Progenitor cell of endocrine pancreas (in vitro differentiated cells): ENCODE measurements around the gene CNOT6L. TPM values are rescaled to one million over a fixed set of nuclear protein-coding genes. Genes with fewer than 3 reads are reported as not detected.
"Not testable (repeated sequence)": the region's sequence is repeated elsewhere in the genome, so short reads cannot be mapped to it uniquely, and the experiment has no call there.

Experiments used
- DNase-seq: peaks from one replicate; pipeline ENCODE4 v3.0.0; 2021; ENCODE audit warnings: low spot score; ENCODE audit not compliant: unreplicated experiment
- H3K27ac Mint-ChIP-seq: 2 replicates; pipeline ENCODE4 v1.8.0; 2021; ENCODE audit warnings: mild to moderate bottlenecking, moderate library complexity, mixed read lengths
- H3K27me3 Mint-ChIP-seq: 2 replicates; pipeline ENCODE4 v1.8.0; 2021; ENCODE audit warnings: mixed read lengths
- H3K36me3 Mint-ChIP-seq: 2 replicates; pipeline ENCODE4 v1.8.0; 2022; ENCODE audit warnings: mixed read lengths; ENCODE audit not compliant: insufficient read depth
- H3K4me1 Mint-ChIP-seq: 2 replicates; pipeline ENCODE4 v1.8.0; 2021; ENCODE audit warnings: low read depth, mixed read lengths
- H3K4me3 Mint-ChIP-seq: 2 replicates; pipeline ENCODE4 v1.8.0; 2021; ENCODE audit warnings: low read depth, mild to moderate bottlenecking, moderate library complexity, mixed read lengths
- H3K9me3 Mint-ChIP-seq: 2 replicates; pipeline ENCODE4 v1.8.0; 2021; ENCODE audit warnings: low read depth, mixed read lengths
- total RNA-seq: library from RNA; stranded (reverse); gene quantifications from 2 replicates; pipeline ENCODE4 v1.2.1, GENCODE V29; 2021
- TF ChIP-seq, protein P1 (sequence below): fragments of 200-600 bp; sonication (generic); IDR thresholded peaks from one replicate; pipeline ENCODE4 v1.5.0; 2021; ENCODE audit warnings: antibody characterized with exemption, mild to moderate bottlenecking; ENCODE audit not compliant: unreplicated experiment

The CNOT6L gene
- total RNA-seq, 1 donor from 2014 or later: 39.7 TPM

DNA sequence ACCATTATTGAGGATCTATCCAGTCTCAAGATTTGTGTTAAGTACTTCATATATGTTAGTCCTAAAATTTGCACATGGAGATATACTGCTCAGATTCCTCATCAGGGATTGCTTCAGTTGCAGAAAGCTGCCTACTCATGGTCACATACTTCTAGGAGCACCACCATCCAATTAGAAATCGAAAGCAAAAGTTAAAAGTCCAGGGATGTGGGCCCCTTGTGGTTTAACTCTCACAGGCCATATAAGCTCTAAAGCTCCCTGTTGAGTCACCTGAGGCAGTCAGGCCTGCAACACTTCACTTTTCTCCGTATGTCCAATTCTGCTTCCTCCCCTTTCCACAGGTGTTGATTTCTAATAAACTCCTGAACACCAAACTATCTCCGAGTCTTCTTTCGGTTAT, 84.2 kb downstream of the CNOT6L start:
- no peaks in the 10 kb centered on the region for H3K4me1 Mint-ChIP-seq
- no peak for DNase-seq

DNA sequence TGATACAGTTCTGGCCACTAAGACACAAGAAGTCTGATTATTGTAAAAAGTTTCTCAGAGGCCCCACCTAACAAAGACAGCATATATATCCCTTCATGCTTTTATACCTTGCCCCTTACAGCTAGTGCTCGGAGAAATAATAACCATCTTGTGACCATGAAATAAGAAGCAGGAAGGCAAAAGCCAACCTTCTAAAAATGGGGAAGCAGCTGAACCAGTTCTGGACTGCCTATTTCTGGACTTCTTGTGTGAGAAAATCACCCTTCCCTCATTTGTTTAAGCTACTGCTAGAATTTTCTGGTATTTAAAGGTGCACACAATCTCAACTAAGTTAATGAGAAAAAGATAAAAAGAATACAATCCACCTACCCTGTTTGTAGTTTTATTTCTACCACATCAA, 87.5 kb downstream of the CNOT6L start:
- TF ChIP-seq, protein P1, sequence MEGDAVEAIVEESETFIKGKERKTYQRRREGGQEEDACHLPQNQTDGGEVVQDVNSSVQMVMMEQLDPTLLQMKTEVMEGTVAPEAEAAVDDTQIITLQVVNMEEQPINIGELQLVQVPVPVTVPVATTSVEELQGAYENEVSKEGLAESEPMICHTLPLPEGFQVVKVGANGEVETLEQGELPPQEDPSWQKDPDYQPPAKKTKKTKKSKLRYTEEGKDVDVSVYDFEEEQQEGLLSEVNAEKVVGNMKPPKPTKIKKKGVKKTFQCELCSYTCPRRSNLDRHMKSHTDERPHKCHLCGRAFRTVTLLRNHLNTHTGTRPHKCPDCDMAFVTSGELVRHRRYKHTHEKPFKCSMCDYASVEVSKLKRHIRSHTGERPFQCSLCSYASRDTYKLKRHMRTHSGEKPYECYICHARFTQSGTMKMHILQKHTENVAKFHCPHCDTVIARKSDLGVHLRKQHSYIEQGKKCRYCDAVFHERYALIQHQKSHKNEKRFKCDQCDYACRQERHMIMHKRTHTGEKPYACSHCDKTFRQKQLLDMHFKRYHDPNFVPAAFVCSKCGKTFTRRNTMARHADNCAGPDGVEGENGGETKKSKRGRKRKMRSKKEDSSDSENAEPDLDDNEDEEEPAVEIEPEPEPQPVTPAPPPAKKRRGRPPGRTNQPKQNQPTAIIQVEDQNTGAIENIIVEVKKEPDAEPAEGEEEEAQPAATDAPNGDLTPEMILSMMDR: no peak
- H3K9me3 Mint-ChIP-seq: no peaks in the 10 kb centered on the region
- no peak for DNase-seq
- H3K4me1 Mint-ChIP-seq: no peaks in the 10 kb centered on the region
- peaks cover 8% of the 10 kb centered on the region for H3K36me3 Mint-ChIP-seq
- H3K27me3 Mint-ChIP-seq: no peaks in the 10 kb centered on the region
- H3K27ac Mint-ChIP-seq: no peak overlapping the region
- H3K4me3 Mint-ChIP-seq: no peak overlapping the region

More for the DNA sequence above, 84.2 kb downstream of the CNOT6L start:
- Mint-ChIP-seq H3K4me3 (no peak overlapping the region), H3K9me3 (no peaks in the 10 kb centered on the region), H3K36me3 (peaks cover 4% of the 10 kb centered on the region), H3K27me3 (no peaks in the 10 kb centered on the region), H3K27ac (no peak overlapping the region)
- TF ChIP-seq, protein P1: no peak

DNA sequence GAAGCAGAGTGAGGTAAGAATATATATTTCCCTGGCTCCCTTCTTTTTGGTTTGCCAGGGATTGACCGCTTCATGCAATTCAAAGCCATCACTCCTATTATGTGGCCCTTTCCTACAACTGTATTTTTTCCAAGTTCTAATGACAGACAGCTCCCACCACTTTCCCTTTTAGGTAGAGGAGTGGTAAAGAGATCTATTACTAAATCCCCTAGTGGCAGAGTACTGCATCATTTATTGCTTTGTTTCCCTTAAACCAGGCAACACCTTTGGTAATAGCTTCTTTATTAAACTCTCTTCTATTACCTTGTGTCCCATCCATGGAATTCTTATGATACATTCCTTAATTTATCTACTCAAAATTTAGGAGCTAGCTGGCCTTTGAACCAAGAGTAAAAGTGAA, 90.7 kb downstream of the CNOT6L start:
- Mint-ChIP-seq H3K4me3 (no peak overlapping the region), H3K4me1 (peaks cover 2% of the 10 kb centered on the region), H3K9me3 (no peaks in the 10 kb centered on the region), H3K36me3 (peaks cover 9% of the 10 kb centered on the region), H3K27me3 (no peaks in the 10 kb centered on the region), H3K27ac (no peak overlapping the region)
- DNase-seq: no peak
- TF ChIP-seq, protein P1: peak; percentile 10

DNA sequence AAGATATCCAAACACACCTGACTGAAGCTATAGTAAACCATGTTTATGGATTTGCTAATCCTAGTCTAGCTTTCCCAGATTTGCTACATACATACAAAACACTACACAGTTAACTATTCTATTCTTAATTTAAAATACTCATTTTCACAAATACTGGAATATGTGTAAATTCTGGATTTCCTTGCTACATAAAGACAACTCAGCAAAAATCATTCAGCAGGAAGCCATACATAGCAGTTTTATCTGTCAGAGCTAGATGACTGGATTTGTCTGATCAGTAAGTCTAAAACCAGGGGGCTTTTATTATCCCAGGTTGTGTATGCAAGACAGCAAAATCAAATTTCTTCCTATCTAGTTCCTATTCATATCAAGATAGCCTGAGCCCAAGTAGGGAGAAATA, 98.1 kb downstream of the CNOT6L start:
- H3K4me3 Mint-ChIP-seq: no peak overlapping the region
- H3K36me3 Mint-ChIP-seq: peaks cover 8% of the 10 kb centered on the region
- H3K27ac Mint-ChIP-seq: no peak overlapping the region
- H3K4me1 Mint-ChIP-seq: peaks cover 6% of the 10 kb centered on the region
- DNase-seq: no peak
- H3K27me3 Mint-ChIP-seq: no peaks in the 10 kb centered on the region
- TF ChIP-seq, protein P1: no peak
- no peaks in the 10 kb centered on the region for H3K9me3 Mint-ChIP-seq

DNA sequence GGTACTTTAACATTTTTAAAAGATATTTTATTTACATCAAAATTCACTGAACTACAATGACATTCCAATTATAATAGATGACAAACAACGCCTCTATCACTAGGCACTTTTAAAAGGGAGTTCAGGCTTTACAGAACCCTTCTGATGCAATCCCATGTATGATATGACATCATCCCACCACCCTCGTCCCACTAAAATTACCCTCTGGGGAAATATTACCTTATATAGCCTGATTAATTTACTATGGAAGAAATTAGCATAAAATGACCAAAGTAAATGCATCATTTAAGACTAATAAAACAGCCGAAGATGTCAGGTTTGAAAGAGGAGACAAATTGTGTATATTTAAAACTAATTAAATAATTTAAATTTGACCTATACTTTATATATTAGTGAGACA, 100.7 kb downstream of the CNOT6L start:
- not testable (repeated sequence) for H3K9me3 Mint-ChIP-seq, H3K27me3 Mint-ChIP-seq, H3K4me3 Mint-ChIP-seq, H3K27ac Mint-ChIP-seq, H3K4me1 Mint-ChIP-seq, H3K36me3 Mint-ChIP-seq, DNase-seq

DNA sequence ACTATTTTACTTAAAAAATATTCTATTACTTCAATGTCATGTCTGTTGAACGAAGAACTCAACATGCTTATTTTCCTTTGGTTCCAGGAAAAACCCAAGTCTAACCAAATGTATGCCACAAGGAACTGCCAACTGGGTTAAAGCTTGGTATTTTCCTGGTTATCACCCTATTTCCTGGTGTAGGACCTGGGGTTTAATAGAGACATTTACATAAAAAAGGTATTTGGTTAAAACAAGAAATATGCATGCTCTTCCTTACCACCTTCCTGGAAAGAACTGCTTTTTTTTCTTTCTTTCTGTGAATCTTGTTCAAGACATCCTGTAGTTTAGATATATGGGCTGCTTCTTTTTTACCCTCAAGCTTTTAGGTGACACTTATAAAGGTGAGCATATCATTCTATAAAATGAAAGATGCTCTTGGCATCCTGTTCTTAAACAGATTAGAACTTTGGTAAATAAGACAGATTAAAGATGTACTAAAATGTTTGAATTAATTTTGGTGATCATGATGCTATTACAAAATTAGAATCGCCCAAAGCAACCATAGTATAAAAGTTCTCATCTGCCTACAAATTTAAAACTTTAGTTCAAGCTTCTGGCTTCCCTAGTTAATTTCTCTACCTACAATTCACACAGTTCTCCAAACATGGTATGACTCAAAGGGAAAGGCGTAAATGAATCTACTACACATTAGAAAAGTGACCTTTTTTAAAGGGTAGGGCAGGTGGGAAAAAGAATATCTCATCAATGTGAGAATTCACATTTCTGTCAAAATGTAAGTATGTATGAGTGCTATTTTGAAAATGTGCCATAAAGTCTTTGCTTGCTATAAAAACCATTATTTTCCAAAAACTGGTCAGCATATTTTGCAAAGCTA, 103.5 kb downstream of the CNOT6L start:
- DNase-seq: no peak
- TF ChIP-seq, protein P1: no peak
- no peaks in the 10 kb centered on the region for H3K27me3 Mint-ChIP-seq
- peaks cover 3% of the 10 kb centered on the region for H3K4me1 Mint-ChIP-seq
- H3K4me3 Mint-ChIP-seq: no peak overlapping the region
- no peak overlapping the region for H3K27ac Mint-ChIP-seq
- no peaks in the 10 kb centered on the region for H3K9me3 Mint-ChIP-seq
- H3K36me3 Mint-ChIP-seq: peaks cover 10% of the 10 kb centered on the region
